ENCODE data around the gene HHAT. TPM values are rescaled to one million over a fixed set of nuclear protein-coding genes. Genes with fewer than 3 reads are reported as not detected.

Gene HHAT
- total and polyA plus RNA-seq, 9 of the 15 experiments (the other 6 are each of a cell fraction or from before 2014, with no cell fraction given): 0.07 to 0.16 (median 0.13) TPM; not detected in 1

DNA sequence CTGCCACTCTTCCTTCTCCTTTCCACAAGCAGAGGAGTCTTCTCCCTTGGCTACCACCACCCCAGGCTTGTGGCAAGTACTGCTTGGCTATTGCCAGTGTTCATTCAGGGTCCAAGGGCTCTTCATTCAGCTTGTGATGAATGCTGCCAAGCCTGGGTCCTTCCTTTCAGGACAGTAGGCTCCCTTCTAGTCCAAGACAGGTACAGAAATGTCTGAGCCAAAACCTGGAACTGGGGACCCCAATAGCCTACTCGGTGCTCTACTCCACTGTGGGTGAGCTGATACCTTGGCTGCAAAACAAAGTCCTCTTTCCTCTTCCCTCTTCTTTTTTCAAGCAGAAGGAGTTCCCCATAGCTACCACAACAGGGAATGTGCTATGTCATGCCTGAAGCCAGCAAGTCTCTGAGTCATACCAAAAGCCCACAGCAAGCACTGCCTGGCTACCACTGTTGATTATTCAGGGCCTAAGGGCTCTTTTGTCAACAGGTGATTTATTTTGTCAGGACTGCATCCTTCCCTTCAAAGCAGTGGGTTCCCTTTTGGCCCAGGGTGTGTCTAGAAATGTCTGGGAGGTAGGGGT lies 268.9 kb downstream of the HHAT start (continued):
- peak; percentile 85 for TF ChIP-seq JUND (IDR thresholded peaks at IDR 0.05; ENCODE audit: borderline replicate concordance, low read depth, low read length)
- TF ChIP-seq JUND (tag; IDR thresholded peaks at IDR 0.05; ENCODE audit: borderline replicate concordance, low read depth, low read length): peak; percentile 88; the same call in 1 of the 3 replicates
- peak; percentile 76 for TF ChIP-seq TEAD4 (IDR thresholded peaks at IDR 0.05; ENCODE audit: low read length)
- TF ChIP-seq TEAD4 (CRISPR knock-in tag; IDR thresholded peaks at IDR 0.05; ENCODE audit: borderline replicate concordance): no peak
- TF ChIP-seq SPI1 (IDR thresholded peaks at IDR 0.05; ENCODE audit: borderline replicate concordance, low read depth, low read length): peak; percentile 19; the same call in 1 of the 2 replicates
- no peak for TF ChIP-seq RAD21 (CRISPR knock-in tag; conservative IDR thresholded peaks at IDR 0.05 in 1 of 2, IDR thresholded peaks at IDR 0.05 in 1 of 2)
- TF ChIP-seq MEF2D (tag; conservative IDR thresholded peaks at IDR 0.05; ENCODE audit: low read depth): no peak
- peak in 1 of 2 experiments; percentile 65; a peak in 2 of 4 replicates for TF ChIP-seq FOXA3 (CRISPR knock-in tag; conservative IDR thresholded peaks at IDR 0.05 in 1 of 2, IDR thresholded peaks at IDR 0.05 in 1 of 2)
- TF ChIP-seq MEIS2 (IDR thresholded peaks at IDR 0.05; ENCODE audit: partially characterized antibody): peak; percentile 75
- TF ChIP-seq JUN (IDR thresholded peaks at IDR 0.05; ENCODE audit: borderline replicate concordance, low read depth, low read length): peak; percentile 54
- no peak for TF ChIP-seq JUN (CRISPR knock-in tag; IDR thresholded peaks at IDR 0.05; ENCODE audit: borderline replicate concordance)
- peak; percentile 28; the same call in 1 of the 2 replicates for TF ChIP-seq MYNN (IDR thresholded peaks at IDR 0.05)
- no peak for TF ChIP-seq MYNN (CRISPR knock-in tag; IDR thresholded peaks at IDR 0.05)
- TF ChIP-seq, protein P1, sequence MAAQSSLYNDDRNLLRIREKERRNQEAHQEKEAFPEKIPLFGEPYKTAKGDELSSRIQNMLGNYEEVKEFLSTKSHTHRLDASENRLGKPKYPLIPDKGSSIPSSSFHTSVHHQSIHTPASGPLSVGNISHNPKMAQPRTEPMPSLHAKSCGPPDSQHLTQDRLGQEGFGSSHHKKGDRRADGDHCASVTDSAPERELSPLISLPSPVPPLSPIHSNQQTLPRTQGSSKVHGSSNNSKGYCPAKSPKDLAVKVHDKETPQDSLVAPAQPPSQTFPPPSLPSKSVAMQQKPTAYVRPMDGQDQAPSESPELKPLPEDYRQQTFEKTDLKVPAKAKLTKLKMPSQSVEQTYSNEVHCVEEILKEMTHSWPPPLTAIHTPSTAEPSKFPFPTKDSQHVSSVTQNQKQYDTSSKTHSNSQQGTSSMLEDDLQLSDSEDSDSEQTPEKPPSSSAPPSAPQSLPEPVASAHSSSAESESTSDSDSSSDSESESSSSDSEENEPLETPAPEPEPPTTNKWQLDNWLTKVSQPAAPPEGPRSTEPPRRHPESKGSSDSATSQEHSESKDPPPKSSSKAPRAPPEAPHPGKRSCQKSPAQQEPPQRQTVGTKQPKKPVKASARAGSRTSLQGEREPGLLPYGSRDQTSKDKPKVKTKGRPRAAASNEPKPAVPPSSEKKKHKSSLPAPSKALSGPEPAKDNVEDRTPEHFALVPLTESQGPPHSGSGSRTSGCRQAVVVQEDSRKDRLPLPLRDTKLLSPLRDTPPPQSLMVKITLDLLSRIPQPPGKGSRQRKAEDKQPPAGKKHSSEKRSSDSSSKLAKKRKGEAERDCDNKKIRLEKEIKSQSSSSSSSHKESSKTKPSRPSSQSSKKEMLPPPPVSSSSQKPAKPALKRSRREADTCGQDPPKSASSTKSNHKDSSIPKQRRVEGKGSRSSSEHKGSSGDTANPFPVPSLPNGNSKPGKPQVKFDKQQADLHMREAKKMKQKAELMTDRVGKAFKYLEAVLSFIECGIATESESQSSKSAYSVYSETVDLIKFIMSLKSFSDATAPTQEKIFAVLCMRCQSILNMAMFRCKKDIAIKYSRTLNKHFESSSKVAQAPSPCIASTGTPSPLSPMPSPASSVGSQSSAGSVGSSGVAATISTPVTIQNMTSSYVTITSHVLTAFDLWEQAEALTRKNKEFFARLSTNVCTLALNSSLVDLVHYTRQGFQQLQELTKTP (IDR thresholded peaks at IDR 0.05; ENCODE audit: low read depth in 1 of 2, partially characterized antibody in 2 of 2): no peak
- TF ChIP-seq HDAC2 (IDR thresholded peaks at IDR 0.05): peak; percentile 25; the same call in 1 of the 2 replicates
- peak; percentile 93 for TF ChIP-seq MAFG (tag; conservative IDR thresholded peaks at IDR 0.05)
- peak; percentile 80 for TF ChIP-seq MAFF (IDR thresholded peaks at IDR 0.05; ENCODE audit: low read length)
- TF ChIP-seq SMARCE1 (IDR thresholded peaks at IDR 0.05): peak; percentile 47; the same call in 1 of the 2 replicates
- peak; percentile 68 for TF ChIP-seq ARID1B (IDR thresholded peaks at IDR 0.05)
- peak in 1 of 2 experiments; percentile 95; a peak in 2 of 4 replicates for TF ChIP-seq TEAD1 (CRISPR knock-in tag; IDR thresholded peaks at IDR 0.05)
- TF ChIP-seq TRIM24 (IDR thresholded peaks at IDR 0.05): 0 out of 4 replicates have a peak, but pooled peaks of 1 of the 2 experiments have one; percentile 5
- TF ChIP-seq TRIM28 (IDR thresholded peaks at IDR 0.05): peak; percentile 34; the same call in 1 of the 2 replicates
- TF ChIP-seq JUNB (CRISPR knock-in tag; conservative IDR thresholded peaks at IDR 0.05): peak; percentile 44; the same call in 1 of the 2 replicates
- TF ChIP-seq MECOM (CRISPR knock-in tag; IDR thresholded peaks at IDR 0.05): no peak
- peak in 1 of 2 experiments; percentile 80; a peak in 1 of 4 replicates for TF ChIP-seq FOXK2 (conservative IDR thresholded peaks at IDR 0.05 in 1 of 2, IDR thresholded peaks at IDR 0.05 in 1 of 2; ENCODE audit: low read depth in 2 of 2)
- TF ChIP-seq C11orf30 (IDR thresholded peaks at IDR 0.05; ENCODE audit: low read depth): peak; percentile 87
